CD1c-positive myeloid dendritic cell (primary cell): ENCODE results near the gene FRZB.

Experiments
- DNase-seq: peaks from one replicate; pipeline ENCODE4 v3.0.0-alpha.2; 2016; ENCODE audit errors: extremely low spot score

The FRZB gene

DNA sequence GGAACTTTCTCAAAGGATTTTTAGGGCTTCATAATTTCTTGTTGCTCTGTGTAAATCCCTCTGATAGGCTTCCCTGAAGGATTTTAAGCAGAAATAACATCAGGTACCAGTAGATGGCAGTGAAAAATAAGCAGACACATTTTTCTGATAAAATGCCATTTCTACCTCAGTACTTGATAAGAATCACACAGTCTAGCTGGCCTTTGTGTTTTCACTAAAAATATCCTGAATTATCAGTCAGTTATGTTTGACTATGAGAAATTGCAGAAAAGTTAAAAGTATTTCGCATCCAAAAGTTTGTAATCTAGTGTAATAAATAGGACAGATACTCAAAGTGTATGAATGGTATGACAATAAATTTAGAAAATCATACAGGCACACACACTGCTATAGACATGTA, 81.7 kb downstream of the FRZB start:
- no peak for DNase-seq

DNA sequence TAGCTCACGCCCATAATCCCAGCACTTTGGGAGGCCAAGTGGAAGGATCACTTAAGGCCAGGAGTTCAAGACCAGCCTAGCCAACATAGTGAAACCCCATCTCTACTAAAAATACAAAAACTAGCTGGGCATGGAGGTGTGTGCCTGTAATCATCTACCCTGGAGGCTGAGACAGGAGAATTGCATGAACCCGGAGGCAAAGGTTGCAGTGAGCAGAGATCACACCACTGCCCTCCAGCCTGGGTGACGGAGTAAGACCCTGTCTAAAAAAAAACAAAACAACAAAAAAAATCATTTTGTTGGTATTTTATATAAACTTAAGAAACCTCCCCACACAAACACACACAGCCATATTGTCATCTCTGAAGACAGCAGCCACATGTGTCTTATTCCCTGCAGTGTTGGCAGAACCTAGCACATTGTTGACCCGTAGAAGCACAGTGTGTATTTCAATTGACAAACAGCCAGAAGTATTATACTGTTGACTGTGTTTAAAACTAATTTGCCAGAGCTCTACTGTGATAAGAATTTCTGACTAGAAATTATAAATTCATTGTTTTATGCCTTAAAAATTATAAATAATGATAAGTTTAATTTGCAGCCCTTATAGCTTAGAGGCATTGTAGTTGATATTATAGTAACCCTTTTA, 82.3 kb downstream of the FRZB start:
- DNase-seq, result no peak
